Retinal pigment epithelial cell (primary cell): ENCODE data around the gene ADK.

Experiments
- DNase-seq: peaks from one replicate; pipeline ENCODE4 v3.0.0-alpha.2; 2010; ENCODE audit warnings: low read depth
- H3K4me3 ChIP-seq: 2 replicates; pipeline ENCODE4 v1.5.1; 2011; ENCODE audit warnings: mild to moderate bottlenecking, low read length, control low read depth, moderate library complexity
- TF ChIP-seq, protein P1 (sequence below): conservative IDR thresholded peaks from 2 replicates; pipeline ENCODE4 v1.5.1; 2011; ENCODE audit warnings: low read depth, low read length, control low read depth, inconsistent platforms

The ADK gene

GRCh38 chr10:74110120-74110519 is 40.9 kb upstream of the ADK start:
- H3K4me3 ChIP-seq, result no peak overlapping the region
- TF ChIP-seq, protein P1, sequence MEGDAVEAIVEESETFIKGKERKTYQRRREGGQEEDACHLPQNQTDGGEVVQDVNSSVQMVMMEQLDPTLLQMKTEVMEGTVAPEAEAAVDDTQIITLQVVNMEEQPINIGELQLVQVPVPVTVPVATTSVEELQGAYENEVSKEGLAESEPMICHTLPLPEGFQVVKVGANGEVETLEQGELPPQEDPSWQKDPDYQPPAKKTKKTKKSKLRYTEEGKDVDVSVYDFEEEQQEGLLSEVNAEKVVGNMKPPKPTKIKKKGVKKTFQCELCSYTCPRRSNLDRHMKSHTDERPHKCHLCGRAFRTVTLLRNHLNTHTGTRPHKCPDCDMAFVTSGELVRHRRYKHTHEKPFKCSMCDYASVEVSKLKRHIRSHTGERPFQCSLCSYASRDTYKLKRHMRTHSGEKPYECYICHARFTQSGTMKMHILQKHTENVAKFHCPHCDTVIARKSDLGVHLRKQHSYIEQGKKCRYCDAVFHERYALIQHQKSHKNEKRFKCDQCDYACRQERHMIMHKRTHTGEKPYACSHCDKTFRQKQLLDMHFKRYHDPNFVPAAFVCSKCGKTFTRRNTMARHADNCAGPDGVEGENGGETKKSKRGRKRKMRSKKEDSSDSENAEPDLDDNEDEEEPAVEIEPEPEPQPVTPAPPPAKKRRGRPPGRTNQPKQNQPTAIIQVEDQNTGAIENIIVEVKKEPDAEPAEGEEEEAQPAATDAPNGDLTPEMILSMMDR, result no peak
- no peak for DNase-seq

GRCh38 chr10:74111799-74112198 is 39.2 kb upstream of the ADK start:
- H3K4me3 ChIP-seq, result no peak overlapping the region
- TF ChIP-seq, protein P1, result no peak
- DNase-seq, result no peak

GRCh38 chr10:74113546-74113945 is 37.5 kb upstream of the ADK start:
- H3K4me3 ChIP-seq, result no peak overlapping the region
- DNase-seq, result no peak
- TF ChIP-seq, protein P1, result no peak

GRCh38 chr10:74114041-74114448 is 37.0 kb upstream of the ADK start:
- H3K4me3 ChIP-seq, result no peak overlapping the region
- TF ChIP-seq, protein P1, result no peak
- DNase-seq, result no peak

GRCh38 chr10:74117738-74118137 is 33.3 kb upstream of the ADK start:
- TF ChIP-seq, protein P1, result no peak
- no peak overlapping the region for H3K4me3 ChIP-seq
- DNase-seq, result no peak

GRCh38 chr10:74118804-74119203 is 32.2 kb upstream of the ADK start:
- DNase-seq, result no peak
- TF ChIP-seq, protein P1, result no peak
- H3K4me3 ChIP-seq, result no peak overlapping the region

- DNase-seq, result no peak
- TF ChIP-seq, protein P1, result no peak
- H3K4me3 ChIP-seq, result no peak overlapping the region
Observed at GRCh38 chr10:74120911-74121310, 30.1 kb upstream of the ADK start.
